ENCODE measurements around the gene EDRF1. TPM values are rescaled to one million over a fixed set of nuclear protein-coding genes. Genes with fewer than 3 reads are reported as not detected.

EDRF1 gene
- total and polyA plus RNA-seq, 2 of the 8 experiments (the other 6 are each of a cell fraction or from before 2014, with no cell fraction given) = 19.9 to 37.8 TPM

GRCh38 chr10:125812128-125812750 is 92.7 kb downstream of the EDRF1 start:
- H3K14ac ChIP-seq (ENCODE audit: insufficient read length) = no peak overlapping the region
- no peak overlapping the region for H2BK15ac ChIP-seq (ENCODE audit: low read length)
- no peak for TF ChIP-seq SIRT6 (IDR thresholded peaks at IDR 0.05; ENCODE audit: low read length)
- no peak for TF ChIP-seq SRF (IDR thresholded peaks at IDR 0.05; ENCODE audit: low read depth, low read length)
- no peak for TF ChIP-seq FOSL1 (IDR thresholded peaks at IDR 0.05; ENCODE audit: insufficient read depth, low read depth, low read length)
- TF ChIP-seq EGR1 (IDR thresholded peaks at IDR 0.05; ENCODE audit: borderline replicate concordance, low read depth, low read length) = no peak
- TF ChIP-seq SIX5 (IDR thresholded peaks at IDR 0.05; ENCODE audit: low read depth, low read length) = no peak
- no peak for TF ChIP-seq YY1 (IDR thresholded peaks at IDR 0.05; ENCODE audit: low read depth, low read length)
- TF ChIP-seq KDM1A (IDR thresholded peaks at IDR 0.05; ENCODE audit: borderline replicate concordance, low read length) = no peak
- no peak for TF ChIP-seq CTCF (IDR thresholded peaks at IDR 0.05; ENCODE audit: control extremely low read depth in 1 of 3, insufficient read depth in 1 of 3, low read depth in 1 of 3, low read length in 3 of 3)
- no peak for TF ChIP-seq POU5F1 (IDR thresholded peaks at IDR 0.05; ENCODE audit: low read depth, low read length)
- no peak overlapping the region for H2BK120ac ChIP-seq (replicated peaks; ENCODE audit: low read depth, low read length)
- ChIA-PET POLR2A (ENCODE audit: partially characterized antibody) (no interaction called here), CTCF (ENCODE audit: partially characterized antibody) (interaction anchor here (0.6 kb wide), 1 partner anchor 1280 kb away, joined by 4 read pairs; no protein-coding TSS in a partner anchor)
- H3K4me2 ChIP-seq (ENCODE audit: insufficient read depth in 1 of 2, low read depth in 2 of 2, low read length in 2 of 2) = no peak overlapping the region
- H3K4me1 ChIP-seq (replicated peaks in 1 of 4; ENCODE audit: control insufficient read depth in 3 of 4, insufficient read depth in 4 of 4, low read length in 3 of 4) = no peaks in the 10 kb centered on the region
- H2BK12ac ChIP-seq (ENCODE audit: low read depth, low read length) = no peak overlapping the region
- H3K79me2 ChIP-seq (ENCODE audit: control insufficient read depth in 1 of 2, insufficient read depth in 2 of 2, low read length in 2 of 2) = no peaks in the 10 kb centered on the region
- H3K79me1 ChIP-seq (ENCODE audit: low read depth, low read length) = no peaks in the 10 kb centered on the region
- no peak overlapping the region for H2BK20ac ChIP-seq (ENCODE audit: low read length)
- H3K27me3 ChIP-seq (replicated peaks in 1 of 4; ENCODE audit: control insufficient read depth in 3 of 4, extremely low read depth in 1 of 4, insufficient read depth in 3 of 4, low read length in 3 of 4) = no peaks in the 10 kb centered on the region
- no peak overlapping the region for H2BK5ac ChIP-seq (ENCODE audit: low read depth, low read length)
- no peak overlapping the region for H3K56ac ChIP-seq (replicated peaks; ENCODE audit: insufficient read length, low read depth, low read length)
- H4K20me1 ChIP-seq (replicated peaks in 1 of 2; ENCODE audit: control insufficient read depth in 1 of 2, insufficient read depth in 2 of 2, low read length in 2 of 2) = peaks cover 0 to 2% of the 10 kb centered on the region in 2 experiments
- 79% methylated on average over 1 of the region's 1 CpG; no CpG with 5 or more reads in 1 of the 2 experiments for WGBS, 2 experiments (ENCODE audit: extremely low coverage in 1 of 2, insufficient coverage in 1 of 2, insufficient read length in 1 of 2, insufficient replicate concordance in 2 of 2, low coverage in 1 of 2, low lambda C conversion rate in 2 of 2, missing lambda C conversion rate in 1 of 2)
- FAIRE-seq (no peak), DNase-seq (ENCODE audit: low read depth in 1 of 2, low spot score in 2 of 2) (no peak)
- no peak overlapping the region for H4K8ac ChIP-seq (ENCODE audit: extremely low read depth, insufficient read depth, low read length)
- H3K9me3 ChIP-seq (ENCODE audit: insufficient read depth in 2 of 2, low read depth in 1 of 2, low read length in 1 of 2) = no peaks in the 10 kb centered on the region
- no peaks in the 10 kb centered on the region for H3K23me2 ChIP-seq (ENCODE audit: low read depth, low read length)
- H3K27ac ChIP-seq (ENCODE audit: low read depth, low read length) = no peak overlapping the region
- H3K23ac ChIP-seq (ENCODE audit: insufficient read length) = no peak overlapping the region
- peaks cover 0 to 34% (median 16%) of the 10 kb centered on the region in 4 experiments; a peak in 6 of 8 replicates for H3K36me3 ChIP-seq (ENCODE audit: control insufficient read depth in 2 of 4, insufficient read depth in 4 of 4, low read length in 3 of 4)
- H2AK5ac ChIP-seq (ENCODE audit: low read depth, low read length) = no peak overlapping the region
- no peak overlapping the region for H4K91ac ChIP-seq (replicated peaks; ENCODE audit: insufficient read length, low read length)
- no peak overlapping the region for H3K18ac ChIP-seq (ENCODE audit: extremely low read depth, low read length)
- no peak overlapping the region for H4K5ac ChIP-seq (ENCODE audit: insufficient read length, low read depth, low read length)
- H3K4me3 ChIP-seq (ENCODE audit: extremely low read depth in 1 of 4, insufficient read depth in 2 of 4, low read depth in 3 of 4, low read length in 4 of 4) = no peak overlapping the region
- no peak overlapping the region for H2AFZ ChIP-seq (ENCODE audit: low read length)
- H3K4ac ChIP-seq (replicated peaks; ENCODE audit: insufficient read length, low read depth, low read length) = no peak overlapping the region
- no peak overlapping the region for H3K9ac ChIP-seq (replicated peaks in 1 of 4; ENCODE audit: extremely low read depth in 1 of 4, low read depth in 3 of 4, low read length in 3 of 4)
